Dedifferentiated amniotic fluid mesenchymal stem cell (primary cell): ENCODE data around the gene CKS1B.
"Not testable (repeated sequence)": the region's sequence is repeated elsewhere in the genome, so short reads cannot be mapped to it uniquely, and the experiment has no call there.

ENCODE experiments used
- DNase-seq: peaks from one replicate; pipeline ENCODE4 v3.0.0-alpha.2; 2016; ENCODE audit errors: extremely low spot score

Gene CKS1B

GRCh38 chr1:154964359-154964758 lies 10.1 kb upstream of the CKS1B start:
- DNase-seq = no peak

GRCh38 chr1:154966111-154966510 lies 8.4 kb upstream of the CKS1B start:
- no peak for DNase-seq

- no peak for DNase-seq
Observed at GRCh38 chr1:154967331-154967950, 7.0 kb upstream of the CKS1B start.

- DNase-seq = no peak
Observed at GRCh38 chr1:154968731-154969130, 5.8 kb upstream of the CKS1B start.

- DNase-seq = no peak
Observed at GRCh38 chr1:154969246-154969645, 5.2 kb upstream of the CKS1B start.

GRCh38 chr1:154969860-154970452 lies 4.5 kb upstream of the CKS1B start:
- no peak for DNase-seq

GRCh38 chr1:154970631-154971340 lies 3.7 kb upstream of the CKS1B start, which contains the start of gene SHC1:
TSS of gene SHC1 (minus strand) at chr1:154970747. CDS start at chr1:154970526, 221 bp downstream.
- DNase-seq = peak; percentile 91

GRCh38 chr1:154971341-154971998 lies 3.0 kb upstream of the CKS1B start:
- DNase-seq = no peak

GRCh38 chr1:154972213-154972516 lies 2.3 kb upstream of the CKS1B start:
- DNase-seq = no peak

GRCh38 chr1:154972517-154973343 lies 1.8 kb upstream of the CKS1B start:
- peak; percentile 81 for DNase-seq

GRCh38 chr1:154973344-154974101 lies 958 bp upstream of the CKS1B start:
- peak; percentile 96 for DNase-seq

GRCh38 chr1:154974808-154975408 lies 427 bp downstream of the CKS1B start:
- peak; percentile 89 for DNase-seq

- peak; percentile 37 for DNase-seq
Observed at GRCh38 chr1:154975409-154976059, 1.1 kb downstream of the CKS1B start.

GRCh38 chr1:154977762-154978161 lies 3.3 kb downstream of the CKS1B start:
- DNase-seq = not testable (repeated sequence)

GRCh38 chr1:154978360-154978759 lies 3.9 kb downstream of the CKS1B start:
- DNase-seq = no peak

- DNase-seq = no peak
Observed at GRCh38 chr1:154982341-154982740, 7.9 kb downstream of the CKS1B start.

GRCh38 chr1:154982897-154983648 lies 8.6 kb downstream of the CKS1B start, which contains the start of gene FLAD1:
TSS of gene FLAD1 (plus strand) at chr1:154983344. CDS start at chr1:154983695, 351 bp downstream.
- peak; percentile 100 for DNase-seq

- no peak for DNase-seq
Observed at GRCh38 chr1:154983776-154984466, 9.4 kb downstream of the CKS1B start.

- DNase-seq = not testable (repeated sequence)
Observed at GRCh38 chr1:154986736-154987135, 12.3 kb downstream of the CKS1B start.
